Lower leg skin (tissue), 3 donors: Measurements from ENCODE around the gene QSOX2.

Experiments
- POLR2A ChIP-seq, 2 donors: fragments of 450-650 bp; IDR thresholded peaks; one replicate each; pipeline ENCODE4 v1.6.1; 2016 to 2017; ENCODE audit warnings: antibody characterized with exemption in 2 of 2, mild to moderate bottlenecking in 1 of 2, moderate library complexity in 1 of 2
- TF ChIP-seq, protein P1 (sequence below), 3 donors: fragments of 450-650 bp; IDR thresholded peaks; one replicate each; pipeline ENCODE4 v1.5.1; 2016; ENCODE audit warnings: antibody characterized with exemption in 3 of 3, mild to moderate bottlenecking in 3 of 3, moderate library complexity in 2 of 3

DNA sequence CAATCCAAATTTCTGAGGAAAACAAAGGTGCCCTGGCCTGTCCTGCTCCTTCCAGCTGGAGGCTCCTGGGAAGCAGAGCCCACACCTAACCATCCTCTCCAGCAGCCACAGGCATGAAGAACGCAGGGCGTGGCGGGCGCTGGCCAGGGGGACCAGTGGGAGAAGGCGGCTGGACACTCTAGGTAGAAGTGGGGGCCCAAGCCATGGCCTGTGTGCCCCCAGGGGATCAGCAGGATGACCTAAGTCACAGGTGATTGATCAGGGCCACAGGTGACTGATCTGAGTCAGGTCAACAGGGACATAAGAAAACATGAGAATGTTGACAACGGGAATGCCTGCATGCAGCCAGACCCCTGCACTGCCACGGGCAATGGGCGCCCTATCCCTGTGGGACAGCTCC is 3.4 kb downstream of the QSOX2 start:
- TF ChIP-seq, protein P1, sequence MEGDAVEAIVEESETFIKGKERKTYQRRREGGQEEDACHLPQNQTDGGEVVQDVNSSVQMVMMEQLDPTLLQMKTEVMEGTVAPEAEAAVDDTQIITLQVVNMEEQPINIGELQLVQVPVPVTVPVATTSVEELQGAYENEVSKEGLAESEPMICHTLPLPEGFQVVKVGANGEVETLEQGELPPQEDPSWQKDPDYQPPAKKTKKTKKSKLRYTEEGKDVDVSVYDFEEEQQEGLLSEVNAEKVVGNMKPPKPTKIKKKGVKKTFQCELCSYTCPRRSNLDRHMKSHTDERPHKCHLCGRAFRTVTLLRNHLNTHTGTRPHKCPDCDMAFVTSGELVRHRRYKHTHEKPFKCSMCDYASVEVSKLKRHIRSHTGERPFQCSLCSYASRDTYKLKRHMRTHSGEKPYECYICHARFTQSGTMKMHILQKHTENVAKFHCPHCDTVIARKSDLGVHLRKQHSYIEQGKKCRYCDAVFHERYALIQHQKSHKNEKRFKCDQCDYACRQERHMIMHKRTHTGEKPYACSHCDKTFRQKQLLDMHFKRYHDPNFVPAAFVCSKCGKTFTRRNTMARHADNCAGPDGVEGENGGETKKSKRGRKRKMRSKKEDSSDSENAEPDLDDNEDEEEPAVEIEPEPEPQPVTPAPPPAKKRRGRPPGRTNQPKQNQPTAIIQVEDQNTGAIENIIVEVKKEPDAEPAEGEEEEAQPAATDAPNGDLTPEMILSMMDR (IDR thresholded peaks at IDR 0.05) = no peak
- TF ChIP-seq POLR2A (IDR thresholded peaks at IDR 0.05) = no peak
